HepG2 (cell line): ENCODE data around the gene COPZ2. TPM values are rescaled to one million over a fixed set of nuclear protein-coding genes. Genes with fewer than 3 reads are reported as not detected.

Experiments used
- AHR ChIP-seq: IDR thresholded peaks from 2 replicates; pipeline ENCODE4 v1.6.1; 2018; ENCODE audit warnings: missing genetic modification reagents, missing compliant biosample characterization
- DR1 ChIP-seq: sonication (generic); formaldehyde crosslinking; IDR thresholded peaks from 2 replicates; pipeline ENCODE4 v1.8.0; 2021; ENCODE audit warnings: mild to moderate bottlenecking, missing genetic modification reagents, inconsistent platforms
- MAZ ChIP-seq, 2 experiments: sonication (generic) in 1 of 2; formaldehyde crosslinking in 1 of 2; IDR thresholded peaks; 2 replicates each; pipeline versions ENCODE4 v1.5.0 to v1.6.1; 2012 to 2020; ENCODE audit warnings: low read depth in 2 of 2, mild to moderate bottlenecking in 2 of 2, borderline replicate concordance in 1 of 2, improper control_type of control experiment in 1 of 2, low read length in 1 of 2, missing genetic modification reagents in 1 of 2, moderate library complexity in 1 of 2
- MIXL1 ChIP-seq: IDR thresholded peaks from 2 replicates; pipeline ENCODE4 v1.6.1; 2016
- SRSF9 ChIP-seq: fragments of 200-400 bp; formaldehyde crosslinking; IDR thresholded peaks from 2 replicates; pipeline ENCODE4 v1.6.1; 2018; ENCODE audit warnings: borderline replicate concordance, mild to moderate bottlenecking, low read depth, low read length; ENCODE audit not compliant: insufficient read depth, poor library complexity, severe bottlenecking
- TARDBP ChIP-seq: sonication (generic); formaldehyde crosslinking; IDR thresholded peaks from 2 replicates; pipeline ENCODE4 v1.8.0; 2022; ENCODE audit warnings: mild to moderate bottlenecking, missing genetic modification reagents
- ZFP36L2 ChIP-seq: sonication (generic); formaldehyde crosslinking; IDR thresholded peaks from 2 replicates; pipeline ENCODE4 v1.4.0; 2020; ENCODE audit warnings: missing genetic modification reagents
- ZNF17 ChIP-seq: sonication (generic); formaldehyde crosslinking; IDR thresholded peaks from 2 replicates; pipeline ENCODE4 v1.5.0; 2020; ENCODE audit warnings: mild to moderate bottlenecking, missing genetic modification reagents
- ZNF235 ChIP-seq: sonication (generic); formaldehyde crosslinking; IDR thresholded peaks from 2 replicates; pipeline ENCODE4 v1.8.1; 2023; ENCODE audit warnings: mild to moderate bottlenecking, missing genetic modification reagents, borderline replicate concordance
- ZNF737 ChIP-seq: sonication (generic); formaldehyde crosslinking; IDR thresholded peaks from 2 replicates; pipeline ENCODE4 v1.5.0; 2020; ENCODE audit warnings: missing genetic modification reagents, mild to moderate bottlenecking, borderline replicate concordance
- ZNF850 ChIP-seq: sonication (generic); formaldehyde crosslinking; conservative IDR thresholded peaks from 2 replicates; pipeline ENCODE4 v1.9.0; 2021; ENCODE audit warnings: mild to moderate bottlenecking, missing genetic modification reagents
- polyA plus RNA-seq, 8 experiments: library from polyadenylated mRNA; depleted of rRNA in 3 of 8; stranded (reverse) in 7 of 8; unstranded in 1 of 8; fragments of >200 nt; fragmentation: Illumina TruSeq in 4 of 8; extraction: Trizol in 4 of 8; gene quantifications; 2 replicates each; pipeline versions ENCODE4 v1.2.1 to v1.2.3, GENCODE V29; 2011 to 2016; ENCODE audit warnings: low read depth in 4 of 8, missing spikeins in 1 of 8, mixed read lengths in 1 of 8; ENCODE audit not compliant: insufficient read depth in 1 of 8
- total RNA-seq, 5 experiments: library from RNA; depleted of rRNA; stranded (reverse); fragments of >200 nt; fragmentation: Illumina TruSeq; extraction: Trizol; gene quantifications; 2 replicates each; pipeline ENCODE4 v1.2.3, GENCODE V29; 2016; ENCODE audit warnings: low read depth in 1 of 5
- TF ChIP-seq, protein P1 (sequence below), 2 experiments: sonication (generic) in 1 of 2; formaldehyde crosslinking in 1 of 2; IDR thresholded peaks; 2 replicates each; pipeline versions ENCODE4 v1.4.0 to v1.6.1; 2018 to 2020; ENCODE audit warnings: missing genetic modification reagents in 2 of 2, borderline replicate concordance in 1 of 2, low read depth in 1 of 2, mild to moderate bottlenecking in 1 of 2, missing biosample characterization in 1 of 2
- TF ChIP-seq, protein P2 (sequence below): IDR thresholded peaks from 2 replicates; pipeline ENCODE4 v1.6.1; 2018; ENCODE audit warnings: missing genetic modification reagents
- TF ChIP-seq, protein P3 (sequence below): sonication (generic); formaldehyde crosslinking; conservative IDR thresholded peaks from 2 replicates; pipeline ENCODE4 v1.5.0; 2020; ENCODE audit warnings: missing genetic modification reagents

COPZ2 gene
- total and polyA plus RNA-seq, 2 of the 13 experiments (the other 11 are each of a cell fraction or from before 2014, with no cell fraction given) = 0.61 to 1.5 TPM

DNA sequence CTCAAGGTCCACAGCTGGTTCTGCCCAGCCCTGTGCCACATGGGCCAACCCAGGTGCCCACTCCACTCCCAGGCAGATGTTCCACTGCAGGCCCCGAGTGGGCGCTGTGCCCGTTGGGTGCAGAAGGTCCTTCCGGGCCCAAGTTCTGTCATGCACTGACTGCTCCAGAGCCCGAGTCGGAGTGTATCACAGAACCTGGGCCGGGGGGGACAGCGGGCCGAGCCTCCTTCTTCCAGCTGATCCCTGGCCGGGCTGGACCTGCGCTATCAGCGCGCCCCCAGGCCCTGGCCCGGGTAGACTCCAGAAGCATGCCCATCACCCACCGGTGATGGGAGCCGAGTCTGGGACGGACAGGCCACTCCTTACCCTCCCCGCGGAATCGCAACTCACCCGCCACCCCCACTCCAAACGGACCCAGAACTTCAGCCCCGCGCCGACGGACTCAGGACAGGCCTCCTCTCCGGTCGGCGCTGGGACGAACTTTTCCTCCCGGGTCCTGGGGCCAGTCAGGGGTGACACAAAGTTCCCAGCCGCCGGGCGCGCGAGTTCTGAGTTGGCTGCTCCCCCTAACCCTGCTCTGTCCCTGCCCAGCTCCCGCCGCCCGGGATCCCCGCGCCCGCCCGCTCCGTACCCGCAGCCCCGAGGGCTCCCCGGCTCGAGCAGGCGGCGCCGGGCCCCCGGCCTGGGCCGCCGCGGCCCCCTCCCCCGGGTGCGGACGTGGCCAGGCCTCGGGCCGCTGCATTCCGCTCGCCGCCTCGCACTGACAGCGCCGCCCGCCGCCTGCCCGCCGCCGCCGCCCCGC, at the start of gene COPZ2 (continued):
- no peak for TF ChIP-seq ZNF737 (CRISPR knock-in tag)
- TF ChIP-seq ZNF850 = no peak
- 0 out of 2 replicates have a peak, but pooled peaks have one; percentile 20 for TF ChIP-seq ZNF235 (CRISPR knock-in tag)
- TF ChIP-seq ZNF17 (CRISPR knock-in tag) = no peak
- TF ChIP-seq ZFP36L2 (CRISPR knock-in tag) = no peak
- TF ChIP-seq, protein P1, sequence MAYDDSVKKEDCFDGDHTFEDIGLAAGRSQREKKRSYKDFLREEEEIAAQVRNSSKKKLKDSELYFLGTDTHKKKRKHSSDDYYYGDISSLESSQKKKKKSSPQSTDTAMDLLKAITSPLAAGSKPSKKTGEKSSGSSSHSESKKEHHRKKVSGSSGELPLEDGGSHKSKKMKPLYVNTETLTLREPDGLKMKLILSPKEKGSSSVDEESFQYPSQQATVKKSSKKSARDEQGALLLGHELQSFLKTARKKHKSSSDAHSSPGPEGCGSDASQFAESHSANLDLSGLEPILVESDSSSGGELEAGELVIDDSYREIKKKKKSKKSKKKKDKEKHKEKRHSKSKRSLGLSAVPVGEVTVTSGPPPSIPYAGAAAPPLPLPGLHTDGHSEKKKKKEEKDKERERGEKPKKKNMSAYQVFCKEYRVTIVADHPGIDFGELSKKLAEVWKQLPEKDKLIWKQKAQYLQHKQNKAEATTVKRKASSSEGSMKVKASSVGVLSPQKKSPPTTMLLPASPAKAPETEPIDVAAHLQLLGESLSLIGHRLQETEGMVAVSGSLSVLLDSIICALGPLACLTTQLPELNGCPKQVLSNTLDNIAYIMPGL (CRISPR knock-in tag; IDR thresholded peaks at IDR 0.05; ENCODE audit: borderline replicate concordance in 1 of 2, low read depth in 1 of 2) = peak; percentile 93 to 94
- TF ChIP-seq MAZ (IDR thresholded peaks at IDR 0.05; ENCODE audit: borderline replicate concordance, low read depth, low read length) = 0 out of 2 replicates have a peak, but pooled peaks have one; percentile 8
- TF ChIP-seq MAZ (CRISPR knock-in tag; IDR thresholded peaks at IDR 0.05; ENCODE audit: low read depth) = peak; percentile 63
- TF ChIP-seq, protein P2, sequence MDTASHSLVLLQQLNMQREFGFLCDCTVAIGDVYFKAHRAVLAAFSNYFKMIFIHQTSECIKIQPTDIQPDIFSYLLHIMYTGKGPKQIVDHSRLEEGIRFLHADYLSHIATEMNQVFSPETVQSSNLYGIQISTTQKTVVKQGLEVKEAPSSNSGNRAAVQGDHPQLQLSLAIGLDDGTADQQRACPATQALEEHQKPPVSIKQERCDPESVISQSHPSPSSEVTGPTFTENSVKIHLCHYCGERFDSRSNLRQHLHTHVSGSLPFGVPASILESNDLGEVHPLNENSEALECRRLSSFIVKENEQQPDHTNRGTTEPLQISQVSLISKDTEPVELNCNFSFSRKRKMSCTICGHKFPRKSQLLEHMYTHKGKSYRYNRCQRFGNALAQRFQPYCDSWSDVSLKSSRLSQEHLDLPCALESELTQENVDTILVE (CRISPR knock-in tag) = no peak
- no peak for TF ChIP-seq TARDBP
- no peak for TF ChIP-seq MIXL1
- TF ChIP-seq SRSF9 = no peak
- TF ChIP-seq AHR (CRISPR knock-in tag) = no peak
- TF ChIP-seq, protein P3, sequence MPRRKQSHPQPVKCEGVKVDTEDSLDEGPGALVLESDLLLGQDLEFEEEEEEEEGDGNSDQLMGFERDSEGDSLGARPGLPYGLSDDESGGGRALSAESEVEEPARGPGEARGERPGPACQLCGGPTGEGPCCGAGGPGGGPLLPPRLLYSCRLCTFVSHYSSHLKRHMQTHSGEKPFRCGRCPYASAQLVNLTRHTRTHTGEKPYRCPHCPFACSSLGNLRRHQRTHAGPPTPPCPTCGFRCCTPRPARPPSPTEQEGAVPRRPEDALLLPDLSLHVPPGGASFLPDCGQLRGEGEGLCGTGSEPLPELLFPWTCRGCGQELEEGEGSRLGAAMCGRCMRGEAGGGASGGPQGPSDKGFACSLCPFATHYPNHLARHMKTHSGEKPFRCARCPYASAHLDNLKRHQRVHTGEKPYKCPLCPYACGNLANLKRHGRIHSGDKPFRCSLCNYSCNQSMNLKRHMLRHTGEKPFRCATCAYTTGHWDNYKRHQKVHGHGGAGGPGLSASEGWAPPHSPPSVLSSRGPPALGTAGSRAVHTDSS = peak; percentile 86; the same call in 1 of the 2 replicates
- TF ChIP-seq DR1 (CRISPR knock-in tag) = 0 out of 2 replicates have a peak, but pooled peaks have one; percentile 16
